ENCODE measurements around the gene SSU72.
"Not testable (repeated sequence)": the region's sequence is repeated elsewhere in the genome, so short reads cannot be mapped to it uniquely, and the experiment has no call there.

The SSU72 gene

DNA sequence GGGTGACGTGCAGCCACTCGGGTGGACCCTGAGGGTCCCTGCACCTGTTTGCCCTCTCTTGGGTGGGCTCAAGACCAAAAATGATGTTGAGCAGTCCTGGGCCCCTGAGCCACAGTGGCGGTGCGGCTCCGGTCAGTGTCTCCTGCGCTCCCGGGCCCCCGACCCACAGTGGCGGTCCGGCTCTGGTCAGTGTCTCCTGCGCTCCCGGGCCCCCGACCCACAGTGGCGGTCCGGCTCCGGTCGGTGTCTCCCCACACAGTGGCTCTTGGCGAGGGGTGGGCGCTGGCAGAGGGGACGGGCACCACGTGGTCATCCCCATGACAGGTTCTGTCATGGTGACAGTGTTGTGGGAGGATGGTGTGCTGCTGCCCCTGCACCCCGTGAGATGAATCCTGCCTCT lies 80.4 kb downstream of the SSU72 start:
- not testable (repeated sequence) for DNase-seq

Measured in activated gamma-delta T cell treated with Interleukin-2 at 50 U/mL for 16 hours (primary cell).